Measurements from ENCODE around the gene CPNE7.

- TF ChIP-seq RAD21 (IDR thresholded peaks at IDR 0.05; ENCODE audit: low read depth) (no peak), EGR1 (IDR thresholded peaks at IDR 0.05) (no peak), EP300 (IDR thresholded peaks at IDR 0.05; ENCODE audit: borderline replicate concordance) (no peak), ZBTB7A (IDR thresholded peaks at IDR 0.05; ENCODE audit: low read depth) (no peak), FOXM1 (IDR thresholded peaks at IDR 0.05; ENCODE audit: borderline replicate concordance, low read depth) (no peak), REST (IDR thresholded peaks at IDR 0.05; ENCODE audit: low read depth) (no peak), MAX (IDR thresholded peaks at IDR 0.05) (no peak), TCF12 (IDR thresholded peaks at IDR 0.05; ENCODE audit: low read depth) (no peak), CEBPB (IDR thresholded peaks at IDR 0.05) (no peak), TAF1 (IDR thresholded peaks at IDR 0.05; ENCODE audit: low read depth) (no peak), NFIC (IDR thresholded peaks at IDR 0.05) (no peak)
Measured at GRCh38 chr16:89554343-89554742, 21.2 kb upstream of the CPNE7 start.

Data from Ishikawa (cell line).